HepG2 (cell line): ENCODE measurements around the gene HIPK2. TPM values are rescaled to one million over a fixed set of nuclear protein-coding genes. Genes with fewer than 3 reads are reported as not detected.

Experiments used
- ATAC-seq: fragments of 200-7000 bp; cut with Tn5 transposase; 3 replicates; pipeline ENCODE4 v1.9.1; 2020; ENCODE audit warnings: mild to moderate bottlenecking, moderate library complexity
- BruUV-seq: library from RNA; stranded (reverse); fragments of 400-500 nt; replicated peaks from 2 replicates; lab custom pipeline; 2021; lab: Mats Ljungman, UMichigan
- CTCF ChIA-PET: fragments of 300-600 bp; formaldehyde crosslinking; extraction: SDS; loops from one replicate; lab custom pipeline; 2021; ENCODE audit warnings: low total read pairs, inconsistent platforms, low intra/inter-chr PET ratio; lab: Yijun Ruan, JAX
- POLR2A ChIA-PET: fragments of 350-600 bp; sonication (Branson Sonifier 250); formaldehyde crosslinking; loops from one replicate; lab custom pipeline; 2020; ENCODE audit warnings: antibody characterized with exemption, inconsistent platforms; lab: Yijun Ruan, JAX
- DNase-seq: peaks from one replicate; pipeline ENCODE4 v3.0.0-alpha.2; 2015; ENCODE audit warnings: low spot score
- FAIRE-seq: peaks from 3 replicates; lab custom pipeline; 2011; peaks lifted over from hg19 to GRCh38; lab: Jason Lieb, UNC
- H2AFZ ChIP-seq: one replicate; pipeline ENCODE4 v1.6.1; 2011; ENCODE audit warnings: low read length, inconsistent platforms
- H3K27ac ChIP-seq: fragments of 300-600 bp; 3 replicates; pipeline ENCODE4 v1.8.0; 2011; ENCODE audit warnings: mixed run types, mild to moderate bottlenecking, mixed read lengths, low read length, inconsistent platforms; ENCODE audit not compliant: insufficient read depth; ENCODE audit errors: extremely low read length
- H3K27me3 ChIP-seq, 2 experiments: fragments of 200-600 bp in 1 of 2; 2 replicates in 1 of 2; 3 replicates in 1 of 2; pipeline versions ENCODE4 v1.6.0 to v1.8.0; 2011; ENCODE audit warnings: low read length in 2 of 2, mild to moderate bottlenecking in 2 of 2, moderate library complexity in 2 of 2, inconsistent platforms in 1 of 2; ENCODE audit not compliant: insufficient read depth in 2 of 2, control insufficient read depth in 1 of 2
- H3K36me3 ChIP-seq, 2 experiments: fragments of 200-600 bp in 1 of 2; replicated peaks in 1 of 2; 2 replicates in 1 of 2; 3 replicates in 1 of 2; pipeline versions ENCODE4 v1.5.1 to v1.8.0; 2011; ENCODE audit warnings: low read length in 2 of 2, inconsistent platforms in 1 of 2; ENCODE audit not compliant: insufficient read depth in 2 of 2, control insufficient read depth in 1 of 2
- H3K4me1 ChIP-seq: 2 replicates; pipeline ENCODE4 v1.5.1; 2012; ENCODE audit warnings: low read length, inconsistent platforms; ENCODE audit not compliant: insufficient read depth
- H3K4me2 ChIP-seq: 2 replicates; pipeline ENCODE4 v1.6.0; 2011; ENCODE audit warnings: low read depth, low read length, inconsistent platforms
- H3K4me3 ChIP-seq, 3 experiments: fragments of 200-600 bp in 1 of 3; sonication (generic), shearing (Covaris generic) in 1 of 3; replicated peaks in 1 of 3; 2 replicates each; pipeline ENCODE4 v1.5.1; 2011 to 2016; ENCODE audit warnings: low read length in 3 of 3, inconsistent platforms in 2 of 3, low read depth in 2 of 3, mild to moderate bottlenecking in 2 of 3, control low read depth in 1 of 3, mixed read lengths in 1 of 3; ENCODE audit not compliant: insufficient read depth in 1 of 3
- H3K79me2 ChIP-seq: one replicate; pipeline ENCODE4 v1.6.1; 2011; ENCODE audit warnings: low read length, inconsistent platforms; ENCODE audit not compliant: insufficient read depth
- H3K9ac ChIP-seq: 2 replicates; pipeline ENCODE4 v1.6.0; 2011; ENCODE audit warnings: mild to moderate bottlenecking, low read depth, low read length, inconsistent platforms; ENCODE audit not compliant: insufficient read depth
- H3K9me3 ChIP-seq: 2 replicates; pipeline ENCODE4 v1.5.1; 2012; ENCODE audit warnings: mild to moderate bottlenecking, low read length
- H4K20me1 ChIP-seq: 2 replicates; pipeline ENCODE4 v1.6.0; 2011; ENCODE audit warnings: inconsistent platforms, mild to moderate bottlenecking, low read length, moderate library complexity; ENCODE audit not compliant: insufficient read depth
- CBX1 ChIP-seq: IDR thresholded peaks from one replicate; pipeline ENCODE4 v1.6.1; 2016; ENCODE audit warnings: antibody characterized with exemption, low read depth
- KDM4B ChIP-seq: sonication (generic); formaldehyde crosslinking; IDR thresholded peaks from 2 replicates; pipeline ENCODE4 v1.4.0; 2020; ENCODE audit warnings: missing genetic modification reagents
- NFE2L1 ChIP-seq: sonication (generic); formaldehyde crosslinking; IDR thresholded peaks from 2 replicates; pipeline ENCODE4 v1.4.0; 2020; ENCODE audit warnings: missing genetic modification reagents, mild to moderate bottlenecking, borderline replicate concordance
- ONECUT2 ChIP-seq: sonication (generic); formaldehyde crosslinking; IDR thresholded peaks from 2 replicates; pipeline ENCODE4 v1.4.0; 2020; ENCODE audit warnings: missing genetic modification reagents
- PHB2 ChIP-seq: fragments of 450-650 bp; IDR thresholded peaks from 2 replicates; pipeline ENCODE4 v1.6.1; 2018; ENCODE audit not compliant: partially characterized antibody
- PRPF4 ChIP-seq: fragments of 200-400 bp; formaldehyde crosslinking; IDR thresholded peaks from 2 replicates; pipeline ENCODE4 v1.6.1; 2016; ENCODE audit warnings: low read length, low read depth; ENCODE audit not compliant: poor library complexity, severe bottlenecking
- ZBTB34 ChIP-seq: sonication (generic); formaldehyde crosslinking; IDR thresholded peaks from 2 replicates; pipeline ENCODE4 v1.8.0; 2022; ENCODE audit warnings: mild to moderate bottlenecking, missing genetic modification reagents
- ZNF446 ChIP-seq: sonication (generic); formaldehyde crosslinking; IDR thresholded peaks from 2 replicates; pipeline ENCODE4 v1.5.0; 2020; ENCODE audit warnings: mild to moderate bottlenecking, missing genetic modification reagents
- WGBS: methylation state at CpG from one replicate; pipeline ENCODE4 v1.1.6; 2017; ENCODE audit warnings: low lambda C conversion rate; 5-methylcytosine and 5-hydroxymethylcytosine counted together
- in situ Hi-C: cut with HindIII; loops from 2 replicates; pipeline ENCODE4 v1.10.0; 2017; ENCODE audit warnings: low pct_unique_long_range_greater_than_20kb; ENCODE audit not compliant: extremely low pct_ligation_motif_present
- intact Hi-C: fragments of 100-400 bp; cut with micrococcal nuclease; formaldehyde crosslinking; loops from one replicate; pipeline ENCODE4 v1.10.0; 2022; ENCODE audit not compliant: unreplicated experiment
- polyA plus RNA-seq, 8 experiments: library from polyadenylated mRNA; depleted of rRNA in 3 of 8; stranded (reverse) in 7 of 8; unstranded in 1 of 8; fragments of >200 nt; fragmentation: Illumina TruSeq in 4 of 8; extraction: Trizol in 4 of 8; gene quantifications; 2 replicates each; pipeline versions ENCODE4 v1.2.1 to v1.2.3, GENCODE V29; 2011 to 2016; ENCODE audit warnings: low read depth in 4 of 8, missing spikeins in 1 of 8, mixed read lengths in 1 of 8; ENCODE audit not compliant: insufficient read depth in 1 of 8
- total RNA-seq, 5 experiments: library from RNA; depleted of rRNA; stranded (reverse); fragments of >200 nt; fragmentation: Illumina TruSeq; extraction: Trizol; gene quantifications; 2 replicates each; pipeline ENCODE4 v1.2.3, GENCODE V29; 2016; ENCODE audit warnings: low read depth in 1 of 5
- TF ChIP-seq, protein P1 (sequence below): sonication (generic); formaldehyde crosslinking; IDR thresholded peaks from 2 replicates; pipeline ENCODE4 v1.4.0; 2020; ENCODE audit warnings: missing genetic modification reagents, borderline replicate concordance

HIPK2 gene
- total and polyA plus RNA-seq, 2 of the 13 experiments (the other 11 are each of a cell fraction or from before 2014, with no cell fraction given): 14.4 to 20.2 TPM

DNA sequence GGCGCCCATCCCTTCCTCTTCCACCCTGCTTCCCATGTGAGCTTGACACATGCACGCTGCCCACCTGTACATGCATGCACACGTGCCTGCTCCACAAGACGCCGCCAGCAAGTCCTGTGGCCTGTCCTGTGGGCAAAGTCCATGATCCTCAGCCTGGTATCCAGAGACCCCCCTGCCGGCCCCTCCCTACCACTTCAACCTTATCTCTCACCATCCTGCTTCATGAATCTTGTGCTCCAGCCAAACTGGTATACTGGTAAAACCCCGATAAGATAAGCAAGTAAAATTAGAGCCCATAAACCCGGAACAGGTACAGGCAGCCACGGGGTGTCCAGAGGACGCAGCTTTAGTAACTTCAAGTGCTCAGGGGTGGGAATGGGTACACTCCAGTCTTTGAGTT lies 39.5 kb upstream of the HIPK2 start:
- intact Hi-C loops (loop anchor here (5.0 kb wide), 1 partner anchor 35 kb away; no protein-coding TSS in a partner anchor), in situ Hi-C loops (no loop called here)
- FAIRE-seq: no peak
- H3K27me3 ChIP-seq: peaks cover 0 to 3% of the 10 kb centered on the region in 2 experiments; a peak in 1 of 5 replicates
- no peak overlapping the region for H3K4me2 ChIP-seq
- WGBS: 29% methylated on average over 10 of the region's 10 CpGs
- ChIA-PET CTCF (no interaction called here), POLR2A (no interaction called here)
- H3K9ac ChIP-seq: no peak overlapping the region
- no peaks in the 10 kb centered on the region for H3K79me2 ChIP-seq
- no peaks in the 10 kb centered on the region; the same call in 1 of the 2 replicates for H4K20me1 ChIP-seq
- no peak overlapping the region for H3K27ac ChIP-seq
- no TSS peak for BruUV-seq
- TF ChIP-seq KDM4B (CRISPR knock-in tag): no peak
- TF ChIP-seq, protein P1, sequence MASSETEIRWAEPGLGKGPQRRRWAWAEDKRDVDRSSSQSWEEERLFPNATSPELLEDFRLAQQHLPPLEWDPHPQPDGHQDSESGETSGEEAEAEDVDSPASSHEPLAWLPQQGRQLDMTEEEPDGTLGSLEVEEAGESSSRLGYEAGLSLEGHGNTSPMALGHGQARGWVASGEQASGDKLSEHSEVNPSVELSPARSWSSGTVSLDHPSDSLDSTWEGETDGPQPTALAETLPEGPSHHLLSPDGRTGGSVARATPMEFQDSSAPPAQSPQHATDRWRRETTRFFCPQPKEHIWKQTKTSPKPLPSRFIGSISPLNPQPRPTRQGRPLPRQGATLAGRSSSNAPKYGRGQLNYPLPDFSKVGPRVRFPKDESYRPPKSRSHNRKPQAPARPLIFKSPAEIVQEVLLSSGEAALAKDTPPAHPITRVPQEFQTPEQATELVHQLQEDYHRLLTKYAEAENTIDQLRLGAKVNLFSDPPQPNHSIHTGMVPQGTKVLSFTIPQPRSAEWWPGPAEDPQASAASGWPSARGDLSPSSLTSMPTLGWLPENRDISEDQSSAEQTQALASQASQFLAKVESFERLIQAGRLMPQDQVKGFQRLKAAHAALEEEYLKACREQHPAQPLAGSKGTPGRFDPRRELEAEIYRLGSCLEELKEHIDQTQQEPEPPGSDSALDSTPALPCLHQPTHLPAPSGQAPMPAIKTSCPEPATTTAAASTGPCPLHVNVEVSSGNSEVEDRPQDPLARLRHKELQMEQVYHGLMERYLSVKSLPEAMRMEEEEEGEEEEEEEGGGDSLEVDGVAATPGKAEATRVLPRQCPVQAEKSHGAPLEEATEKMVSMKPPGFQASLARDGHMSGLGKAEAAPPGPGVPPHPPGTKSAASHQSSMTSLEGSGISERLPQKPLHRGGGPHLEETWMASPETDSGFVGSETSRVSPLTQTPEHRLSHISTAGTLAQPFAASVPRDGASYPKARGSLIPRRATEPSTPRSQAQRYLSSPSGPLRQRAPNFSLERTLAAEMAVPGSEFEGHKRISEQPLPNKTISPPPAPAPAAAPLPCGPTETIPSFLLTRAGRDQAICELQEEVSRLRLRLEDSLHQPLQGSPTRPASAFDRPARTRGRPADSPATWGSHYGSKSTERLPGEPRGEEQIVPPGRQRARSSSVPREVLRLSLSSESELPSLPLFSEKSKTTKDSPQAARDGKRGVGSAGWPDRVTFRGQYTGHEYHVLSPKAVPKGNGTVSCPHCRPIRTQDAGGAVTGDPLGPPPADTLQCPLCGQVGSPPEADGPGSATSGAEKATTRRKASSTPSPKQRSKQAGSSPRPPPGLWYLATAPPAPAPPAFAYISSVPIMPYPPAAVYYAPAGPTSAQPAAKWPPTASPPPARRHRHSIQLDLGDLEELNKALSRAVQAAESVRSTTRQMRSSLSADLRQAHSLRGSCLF (CRISPR knock-in tag): no peak
- no peak for TF ChIP-seq CBX1
- no peak for TF ChIP-seq ZNF446 (CRISPR knock-in tag)
- no peak for TF ChIP-seq PHB2
- no peak for TF ChIP-seq ONECUT2 (CRISPR knock-in tag)
- TF ChIP-seq PRPF4: no peak
- TF ChIP-seq NFE2L1: no peak
- TF ChIP-seq ZBTB34 (CRISPR knock-in tag): no peak
- no peak for DNase-seq
- no peak overlapping the region for H3K4me3 ChIP-seq
- no peaks in the 10 kb centered on the region for H3K9me3 ChIP-seq
- H3K4me1 ChIP-seq: no peaks in the 10 kb centered on the region
- H2AFZ ChIP-seq: no peak overlapping the region
- no peak for ATAC-seq
- no peaks in the 10 kb centered on the region for H3K36me3 ChIP-seq
